HepG2 (cell line): ENCODE measurements around the gene RRM2. TPM values are rescaled to one million over a fixed set of nuclear protein-coding genes. Genes with fewer than 3 reads are reported as not detected.

ENCODE experiments used
- ATAC-seq: fragments of 200-7000 bp; cut with Tn5 transposase; 3 replicates; pipeline ENCODE4 v1.9.1; 2020; ENCODE audit warnings: mild to moderate bottlenecking, moderate library complexity
- BruUV-seq: library from RNA; stranded (reverse); fragments of 400-500 nt; replicated peaks from 2 replicates; lab custom pipeline; 2021; lab: Mats Ljungman, UMichigan
- CTCF ChIA-PET: fragments of 300-600 bp; formaldehyde crosslinking; extraction: SDS; loops from one replicate; lab custom pipeline; 2021; ENCODE audit warnings: low total read pairs, inconsistent platforms, low intra/inter-chr PET ratio; lab: Yijun Ruan, JAX
- POLR2A ChIA-PET: fragments of 350-600 bp; sonication (Branson Sonifier 250); formaldehyde crosslinking; loops from one replicate; lab custom pipeline; 2020; ENCODE audit warnings: antibody characterized with exemption, inconsistent platforms; lab: Yijun Ruan, JAX
- DNase-seq: peaks from one replicate; pipeline ENCODE4 v3.0.0-alpha.2; 2015; ENCODE audit warnings: low spot score
- FAIRE-seq: peaks from 3 replicates; lab custom pipeline; 2011; peaks lifted over from hg19 to GRCh38; lab: Jason Lieb, UNC
- H2AFZ ChIP-seq: one replicate; pipeline ENCODE4 v1.6.1; 2011; ENCODE audit warnings: low read length, inconsistent platforms
- H3K27ac ChIP-seq: fragments of 300-600 bp; 3 replicates; pipeline ENCODE4 v1.8.0; 2011; ENCODE audit warnings: mixed run types, mild to moderate bottlenecking, mixed read lengths, low read length, inconsistent platforms; ENCODE audit not compliant: insufficient read depth; ENCODE audit errors: extremely low read length
- H3K27me3 ChIP-seq, 2 experiments: fragments of 200-600 bp in 1 of 2; 2 replicates in 1 of 2; 3 replicates in 1 of 2; pipeline versions ENCODE4 v1.6.0 to v1.8.0; 2011; ENCODE audit warnings: low read length in 2 of 2, mild to moderate bottlenecking in 2 of 2, moderate library complexity in 2 of 2, inconsistent platforms in 1 of 2; ENCODE audit not compliant: insufficient read depth in 2 of 2, control insufficient read depth in 1 of 2
- H3K36me3 ChIP-seq, 2 experiments: fragments of 200-600 bp in 1 of 2; replicated peaks in 1 of 2; 2 replicates in 1 of 2; 3 replicates in 1 of 2; pipeline versions ENCODE4 v1.5.1 to v1.8.0; 2011; ENCODE audit warnings: low read length in 2 of 2, inconsistent platforms in 1 of 2; ENCODE audit not compliant: insufficient read depth in 2 of 2, control insufficient read depth in 1 of 2
- H3K4me1 ChIP-seq: 2 replicates; pipeline ENCODE4 v1.5.1; 2012; ENCODE audit warnings: low read length, inconsistent platforms; ENCODE audit not compliant: insufficient read depth
- H3K4me2 ChIP-seq: 2 replicates; pipeline ENCODE4 v1.6.0; 2011; ENCODE audit warnings: low read depth, low read length, inconsistent platforms
- H3K4me3 ChIP-seq, 3 experiments: fragments of 200-600 bp in 1 of 3; sonication (generic), shearing (Covaris generic) in 1 of 3; replicated peaks in 1 of 3; 2 replicates each; pipeline ENCODE4 v1.5.1; 2011 to 2016; ENCODE audit warnings: low read length in 3 of 3, inconsistent platforms in 2 of 3, low read depth in 2 of 3, mild to moderate bottlenecking in 2 of 3, control low read depth in 1 of 3, mixed read lengths in 1 of 3; ENCODE audit not compliant: insufficient read depth in 1 of 3
- H3K79me2 ChIP-seq: one replicate; pipeline ENCODE4 v1.6.1; 2011; ENCODE audit warnings: low read length, inconsistent platforms; ENCODE audit not compliant: insufficient read depth
- H3K9ac ChIP-seq: 2 replicates; pipeline ENCODE4 v1.6.0; 2011; ENCODE audit warnings: mild to moderate bottlenecking, low read depth, low read length, inconsistent platforms; ENCODE audit not compliant: insufficient read depth
- H3K9me3 ChIP-seq: 2 replicates; pipeline ENCODE4 v1.5.1; 2012; ENCODE audit warnings: mild to moderate bottlenecking, low read length
- H4K20me1 ChIP-seq: 2 replicates; pipeline ENCODE4 v1.6.0; 2011; ENCODE audit warnings: inconsistent platforms, mild to moderate bottlenecking, low read length, moderate library complexity; ENCODE audit not compliant: insufficient read depth
- GATA4 ChIP-seq: sonication (generic); IDR thresholded peaks from 2 replicates; pipeline ENCODE4 v1.6.1; 2016; ENCODE audit warnings: antibody characterized with exemption, low read depth, borderline replicate concordance
- NCOA5 ChIP-seq: sonication (generic); formaldehyde crosslinking; IDR thresholded peaks from 2 replicates; pipeline ENCODE4 v1.4.0; 2020; ENCODE audit warnings: missing genetic modification reagents
- PCBP1 ChIP-seq: fragments of 200-400 bp; formaldehyde crosslinking; IDR thresholded peaks from 2 replicates; pipeline ENCODE4 v1.6.1; 2017; ENCODE audit warnings: mild to moderate bottlenecking, low read depth, low read length, borderline replicate concordance
- RBFOX2 ChIP-seq: fragments of 200-400 bp; formaldehyde crosslinking; IDR thresholded peaks from 2 replicates; pipeline ENCODE4 v1.6.1; 2017; ENCODE audit warnings: low read depth, mild to moderate bottlenecking, low read length
- SETDB1 ChIP-seq: sonication (generic); formaldehyde crosslinking; IDR thresholded peaks from 2 replicates; pipeline ENCODE4 v1.5.1; 2020; ENCODE audit warnings: missing genetic modification reagents, mild to moderate bottlenecking, borderline replicate concordance
- SRF ChIP-seq: IDR thresholded peaks from 2 replicates; pipeline ENCODE4 v1.6.1; 2011; ENCODE audit warnings: mild to moderate bottlenecking, low read depth, low read length, moderate library complexity
- YEATS4 ChIP-seq: sonication (generic); formaldehyde crosslinking; IDR thresholded peaks from 2 replicates; pipeline ENCODE4 v1.4.0; 2020; ENCODE audit warnings: missing genetic modification reagents, borderline replicate concordance
- ZBTB20 ChIP-seq: sonication (generic); formaldehyde crosslinking; IDR thresholded peaks from 2 replicates; pipeline ENCODE4 v1.8.1; 2023; ENCODE audit warnings: missing genetic modification reagents, low read depth, mild to moderate bottlenecking, borderline replicate concordance
- ZNF124 ChIP-seq: sonication (generic); formaldehyde crosslinking; IDR thresholded peaks from 2 replicates; pipeline ENCODE4 v1.4.0; 2020; ENCODE audit warnings: missing genetic modification reagents
- ZNF773 ChIP-seq: sonication (generic); formaldehyde crosslinking; IDR thresholded peaks from 2 replicates; pipeline ENCODE4 v1.4.0; 2020; ENCODE audit warnings: missing genetic modification reagents, borderline replicate concordance
- ZNF781 ChIP-seq: sonication (generic); formaldehyde crosslinking; IDR thresholded peaks from 2 replicates; pipeline ENCODE4 v1.5.1; 2020; ENCODE audit warnings: borderline replicate concordance, mild to moderate bottlenecking, missing genetic modification reagents; ENCODE audit errors: not compliant biosample characterization
- ZSCAN12 ChIP-seq: sonication (generic); formaldehyde crosslinking; IDR thresholded peaks from 2 replicates; pipeline ENCODE4 v1.9.0; 2021; ENCODE audit warnings: mild to moderate bottlenecking, missing genetic modification reagents
- WGBS: methylation state at CpG from one replicate; pipeline ENCODE4 v1.1.6; 2017; ENCODE audit warnings: low lambda C conversion rate; 5-methylcytosine and 5-hydroxymethylcytosine counted together
- in situ Hi-C: cut with HindIII; loops from 2 replicates; pipeline ENCODE4 v1.10.0; 2017; ENCODE audit warnings: low pct_unique_long_range_greater_than_20kb; ENCODE audit not compliant: extremely low pct_ligation_motif_present
- intact Hi-C: fragments of 100-400 bp; cut with micrococcal nuclease; formaldehyde crosslinking; loops from one replicate; pipeline ENCODE4 v1.10.0; 2022; ENCODE audit not compliant: unreplicated experiment
- polyA plus RNA-seq, 8 experiments: library from polyadenylated mRNA; depleted of rRNA in 3 of 8; stranded (reverse) in 7 of 8; unstranded in 1 of 8; fragments of >200 nt; fragmentation: Illumina TruSeq in 4 of 8; extraction: Trizol in 4 of 8; gene quantifications; 2 replicates each; pipeline versions ENCODE4 v1.2.1 to v1.2.3, GENCODE V29; 2011 to 2016; ENCODE audit warnings: low read depth in 4 of 8, missing spikeins in 1 of 8, mixed read lengths in 1 of 8; ENCODE audit not compliant: insufficient read depth in 1 of 8
- total RNA-seq, 5 experiments: library from RNA; depleted of rRNA; stranded (reverse); fragments of >200 nt; fragmentation: Illumina TruSeq; extraction: Trizol; gene quantifications; 2 replicates each; pipeline ENCODE4 v1.2.3, GENCODE V29; 2016; ENCODE audit warnings: low read depth in 1 of 5
- TF ChIP-seq, protein P1 (sequence below): sonication (generic); formaldehyde crosslinking; IDR thresholded peaks from 2 replicates; pipeline ENCODE4 v1.5.1; 2020; ENCODE audit warnings: mild to moderate bottlenecking, moderate library complexity, missing genetic modification reagents
- TF ChIP-seq, protein P2 (sequence below): sonication (generic); formaldehyde crosslinking; IDR thresholded peaks from 2 replicates; pipeline ENCODE4 v1.8.0; 2022; ENCODE audit warnings: mild to moderate bottlenecking, missing genetic modification reagents, moderate library complexity
- TF ChIP-seq, protein P3 (sequence below): sonication (generic); formaldehyde crosslinking; IDR thresholded peaks from 2 replicates; pipeline ENCODE4 v1.5.0; 2020; ENCODE audit warnings: mild to moderate bottlenecking, missing genetic modification reagents, borderline replicate concordance

The RRM2 gene
- total and polyA plus RNA-seq, 2 of the 13 experiments (the other 11 are each of a cell fraction or from before 2014, with no cell fraction given), result 31.3 to 150 TPM

GRCh38 chr2:10083692-10084211, 38.8 kb upstream of the RRM2 start:
- no peaks in the 10 kb centered on the region for H4K20me1 ChIP-seq
- H3K79me2 ChIP-seq, result no peaks in the 10 kb centered on the region
- intact Hi-C loops, result no loop called here
- no peak overlapping the region for H2AFZ ChIP-seq
- no peaks in the 10 kb centered on the region for H3K9me3 ChIP-seq
- ChIA-PET POLR2A (no interaction called here), CTCF (no interaction called here)
- 56% methylated on average over 13 of the region's 13 CpGs for WGBS
- BruUV-seq, result no TSS peak
- H3K4me1 ChIP-seq, result peaks cover 33% of the 10 kb centered on the region
- no peak overlapping the region for H3K4me3 ChIP-seq
- no peaks in the 10 kb centered on the region for H3K36me3 ChIP-seq
- no peak overlapping the region for H3K27ac ChIP-seq
- no peak overlapping the region for H3K4me2 ChIP-seq
- DNase-seq, result no peak
- H3K9ac ChIP-seq, result no peak overlapping the region
- no peak for FAIRE-seq
- TF ChIP-seq SETDB1 (CRISPR knock-in tag) (no peak), PCBP1 (no peak), ZBTB20 (CRISPR knock-in tag) (no peak), SRF (no peak), ZNF773 (CRISPR knock-in tag) (no peak), RBFOX2 (no peak), NCOA5 (CRISPR knock-in tag) (no peak), ZSCAN12 (CRISPR knock-in tag) (no peak), GATA4 (no peak), ZNF124 (CRISPR knock-in tag) (no peak), YEATS4 (CRISPR knock-in tag) (no peak), ZNF781 (CRISPR knock-in tag) (no peak)
- TF ChIP-seq, protein P1, sequence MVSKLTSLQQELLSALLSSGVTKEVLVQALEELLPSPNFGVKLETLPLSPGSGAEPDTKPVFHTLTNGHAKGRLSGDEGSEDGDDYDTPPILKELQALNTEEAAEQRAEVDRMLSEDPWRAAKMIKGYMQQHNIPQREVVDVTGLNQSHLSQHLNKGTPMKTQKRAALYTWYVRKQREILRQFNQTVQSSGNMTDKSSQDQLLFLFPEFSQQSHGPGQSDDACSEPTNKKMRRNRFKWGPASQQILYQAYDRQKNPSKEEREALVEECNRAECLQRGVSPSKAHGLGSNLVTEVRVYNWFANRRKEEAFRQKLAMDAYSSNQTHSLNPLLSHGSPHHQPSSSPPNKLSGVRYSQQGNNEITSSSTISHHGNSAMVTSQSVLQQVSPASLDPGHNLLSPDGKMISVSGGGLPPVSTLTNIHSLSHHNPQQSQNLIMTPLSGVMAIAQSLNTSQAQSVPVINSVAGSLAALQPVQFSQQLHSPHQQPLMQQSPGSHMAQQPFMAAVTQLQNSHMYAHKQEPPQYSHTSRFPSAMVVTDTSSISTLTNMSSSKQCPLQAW (CRISPR knock-in tag), result no peak
- TF ChIP-seq, protein P2, sequence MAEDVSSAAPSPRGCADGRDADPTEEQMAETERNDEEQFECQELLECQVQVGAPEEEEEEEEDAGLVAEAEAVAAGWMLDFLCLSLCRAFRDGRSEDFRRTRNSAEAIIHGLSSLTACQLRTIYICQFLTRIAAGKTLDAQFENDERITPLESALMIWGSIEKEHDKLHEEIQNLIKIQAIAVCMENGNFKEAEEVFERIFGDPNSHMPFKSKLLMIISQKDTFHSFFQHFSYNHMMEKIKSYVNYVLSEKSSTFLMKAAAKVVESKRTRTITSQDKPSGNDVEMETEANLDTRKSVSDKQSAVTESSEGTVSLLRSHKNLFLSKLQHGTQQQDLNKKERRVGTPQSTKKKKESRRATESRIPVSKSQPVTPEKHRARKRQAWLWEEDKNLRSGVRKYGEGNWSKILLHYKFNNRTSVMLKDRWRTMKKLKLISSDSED, result no peak
- TF ChIP-seq, protein P3, sequence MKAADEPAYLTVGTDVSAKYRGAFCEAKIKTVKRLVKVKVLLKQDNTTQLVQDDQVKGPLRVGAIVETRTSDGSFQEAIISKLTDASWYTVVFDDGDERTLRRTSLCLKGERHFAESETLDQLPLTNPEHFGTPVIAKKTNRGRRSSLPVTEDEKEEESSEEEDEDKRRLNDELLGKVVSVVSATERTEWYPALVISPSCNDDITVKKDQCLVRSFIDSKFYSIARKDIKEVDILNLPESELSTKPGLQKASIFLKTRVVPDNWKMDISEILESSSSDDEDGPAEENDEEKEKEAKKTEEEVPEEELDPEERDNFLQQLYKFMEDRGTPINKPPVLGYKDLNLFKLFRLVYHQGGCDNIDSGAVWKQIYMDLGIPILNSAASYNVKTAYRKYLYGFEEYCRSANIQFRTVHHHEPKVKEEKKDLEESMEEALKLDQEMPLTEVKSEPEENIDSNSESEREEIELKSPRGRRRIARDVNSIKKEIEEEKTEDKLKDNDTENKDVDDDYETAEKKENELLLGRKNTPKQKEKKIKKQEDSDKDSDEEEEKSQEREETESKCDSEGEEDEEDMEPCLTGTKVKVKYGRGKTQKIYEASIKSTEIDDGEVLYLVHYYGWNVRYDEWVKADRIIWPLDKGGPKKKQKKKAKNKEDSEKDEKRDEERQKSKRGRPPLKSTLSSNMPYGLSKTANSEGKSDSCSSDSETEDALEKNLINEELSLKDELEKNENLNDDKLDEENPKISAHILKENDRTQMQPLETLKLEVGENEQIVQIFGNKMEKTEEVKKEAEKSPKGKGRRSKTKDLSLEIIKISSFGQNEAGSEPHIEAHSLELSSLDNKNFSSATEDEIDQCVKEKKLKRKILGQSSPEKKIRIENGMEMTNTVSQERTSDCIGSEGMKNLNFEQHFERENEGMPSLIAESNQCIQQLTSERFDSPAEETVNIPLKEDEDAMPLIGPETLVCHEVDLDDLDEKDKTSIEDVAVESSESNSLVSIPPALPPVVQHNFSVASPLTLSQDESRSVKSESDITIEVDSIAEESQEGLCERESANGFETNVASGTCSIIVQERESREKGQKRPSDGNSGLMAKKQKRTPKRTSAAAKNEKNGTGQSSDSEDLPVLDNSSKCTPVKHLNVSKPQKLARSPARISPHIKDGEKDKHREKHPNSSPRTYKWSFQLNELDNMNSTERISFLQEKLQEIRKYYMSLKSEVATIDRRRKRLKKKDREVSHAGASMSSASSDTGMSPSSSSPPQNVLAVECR, result no peak
- H3K27me3 ChIP-seq, result peaks cover 9 to 53% of the 10 kb centered on the region in 2 experiments
- no peak for ATAC-seq
- in situ Hi-C loops, result no loop called here
